HuH-7.5 (cell line): ENCODE measurements around the gene TM4SF4.

ENCODE experiments used
- DNase-seq: peaks from one replicate; pipeline ENCODE4 v3.0.0; 2011; ENCODE audit warnings: low spot score

TM4SF4 gene

DNA sequence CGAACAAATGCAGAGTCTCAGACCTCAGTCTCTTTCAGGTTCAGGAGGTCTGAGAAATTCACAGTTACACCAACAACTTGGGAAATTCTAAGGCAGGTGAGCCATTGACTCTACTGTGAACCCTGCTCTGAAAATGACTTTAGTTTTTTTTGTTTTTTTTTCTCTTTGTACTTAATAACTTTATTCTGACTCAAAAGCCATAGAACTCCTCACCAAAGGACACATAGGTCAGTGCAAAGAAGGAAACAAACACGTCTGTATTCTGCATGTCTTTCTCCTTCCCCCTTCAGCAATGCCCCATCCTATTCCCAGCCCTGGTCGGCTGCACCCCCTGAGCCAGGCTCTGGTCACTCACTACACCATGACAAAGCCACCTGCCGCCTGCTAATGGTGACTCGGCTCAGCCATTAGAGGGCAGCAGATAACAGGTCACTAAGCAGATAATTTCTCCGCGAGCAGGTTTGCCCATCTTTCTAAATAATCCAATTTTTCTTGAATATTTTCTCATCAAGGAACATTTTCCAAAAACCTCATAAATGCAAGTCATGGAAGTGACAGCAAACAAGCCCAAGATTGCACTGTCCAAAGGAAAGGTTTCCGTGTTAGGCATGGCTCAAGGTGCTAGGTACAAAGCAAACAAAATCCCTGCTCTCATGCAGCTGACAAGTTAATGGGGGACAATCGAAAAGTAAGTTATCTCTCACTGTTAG is 37.7 kb downstream of the TM4SF4 start:
- peak; percentile 47 for DNase-seq

DNA sequence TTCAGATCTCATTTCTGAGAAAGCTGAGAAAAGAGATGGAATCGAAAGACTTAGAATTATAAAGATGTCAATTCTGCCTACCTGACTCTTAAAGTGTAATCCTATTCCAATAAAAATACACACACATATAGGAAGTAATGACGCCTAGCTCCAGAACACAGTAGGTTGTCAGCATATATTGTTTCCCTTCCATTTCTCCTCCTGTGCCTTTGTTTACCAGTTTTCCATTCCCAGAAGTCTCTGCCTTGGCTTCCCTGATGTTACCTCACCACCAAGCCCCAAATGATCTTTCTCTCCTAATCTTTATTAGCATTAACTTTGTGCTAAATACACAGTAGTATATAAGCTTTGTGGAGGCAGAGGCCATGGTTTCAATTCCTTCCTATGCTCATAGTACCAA is 40.0 kb downstream of the TM4SF4 start:
- no peak for DNase-seq

DNA sequence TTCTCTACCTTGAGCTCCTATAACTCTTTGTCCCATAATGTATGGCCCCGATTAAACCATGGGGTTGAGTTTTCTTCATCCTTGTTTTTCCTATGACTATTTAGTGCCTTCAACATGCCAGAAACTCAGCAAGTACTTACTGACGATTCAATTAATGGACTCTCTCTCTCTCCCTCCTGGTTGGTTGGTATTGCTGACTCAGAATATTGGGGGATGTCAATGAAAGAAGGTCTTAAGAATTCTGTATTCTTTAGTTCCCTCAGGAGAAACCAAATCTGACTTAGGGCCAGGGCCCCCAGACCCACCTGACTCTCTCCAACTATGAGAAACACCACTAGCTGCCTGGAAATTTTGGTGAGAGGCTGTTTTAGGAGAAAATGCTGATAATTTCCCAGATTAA is 40.8 kb downstream of the TM4SF4 start:
- DNase-seq = no peak

DNA sequence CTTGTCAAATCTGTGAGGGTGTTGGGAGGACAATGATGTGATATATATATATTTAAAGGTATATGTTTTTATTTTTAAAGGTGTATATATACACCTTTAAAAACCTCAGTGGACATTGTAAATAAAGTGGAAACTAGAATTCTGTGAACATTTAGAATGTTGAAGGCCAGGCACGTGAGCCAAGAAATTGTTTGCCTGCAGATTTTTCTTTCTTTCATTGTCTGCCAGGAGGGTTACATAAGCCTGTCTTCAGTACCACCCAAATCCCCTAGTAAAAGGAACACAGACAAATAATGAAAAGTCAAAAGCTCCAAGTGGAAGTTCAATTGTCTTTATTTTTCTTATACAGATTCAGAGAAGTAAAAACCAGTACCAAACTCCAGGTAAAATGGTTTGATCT is 42.4 kb downstream of the TM4SF4 start:
- no peak for DNase-seq

DNA sequence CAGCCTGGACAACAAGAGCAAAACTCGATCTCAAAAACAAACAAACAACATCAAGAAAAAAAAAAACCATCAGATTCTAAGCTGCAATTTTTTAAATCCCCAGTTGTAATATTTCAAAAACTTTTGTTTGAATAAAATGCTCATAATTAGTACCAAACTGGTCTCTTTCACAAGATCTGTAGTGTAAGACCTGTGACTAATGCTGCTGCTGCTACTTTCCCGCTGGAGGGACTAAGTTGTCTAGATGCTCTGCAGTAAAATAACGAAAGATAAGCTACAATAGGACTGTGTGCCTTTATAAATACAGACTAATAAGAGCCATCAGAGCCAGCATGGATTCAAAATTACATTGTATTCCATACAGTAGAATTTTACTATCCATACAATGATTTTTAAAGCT is 45.4 kb downstream of the TM4SF4 start:
- no peak for DNase-seq

DNA sequence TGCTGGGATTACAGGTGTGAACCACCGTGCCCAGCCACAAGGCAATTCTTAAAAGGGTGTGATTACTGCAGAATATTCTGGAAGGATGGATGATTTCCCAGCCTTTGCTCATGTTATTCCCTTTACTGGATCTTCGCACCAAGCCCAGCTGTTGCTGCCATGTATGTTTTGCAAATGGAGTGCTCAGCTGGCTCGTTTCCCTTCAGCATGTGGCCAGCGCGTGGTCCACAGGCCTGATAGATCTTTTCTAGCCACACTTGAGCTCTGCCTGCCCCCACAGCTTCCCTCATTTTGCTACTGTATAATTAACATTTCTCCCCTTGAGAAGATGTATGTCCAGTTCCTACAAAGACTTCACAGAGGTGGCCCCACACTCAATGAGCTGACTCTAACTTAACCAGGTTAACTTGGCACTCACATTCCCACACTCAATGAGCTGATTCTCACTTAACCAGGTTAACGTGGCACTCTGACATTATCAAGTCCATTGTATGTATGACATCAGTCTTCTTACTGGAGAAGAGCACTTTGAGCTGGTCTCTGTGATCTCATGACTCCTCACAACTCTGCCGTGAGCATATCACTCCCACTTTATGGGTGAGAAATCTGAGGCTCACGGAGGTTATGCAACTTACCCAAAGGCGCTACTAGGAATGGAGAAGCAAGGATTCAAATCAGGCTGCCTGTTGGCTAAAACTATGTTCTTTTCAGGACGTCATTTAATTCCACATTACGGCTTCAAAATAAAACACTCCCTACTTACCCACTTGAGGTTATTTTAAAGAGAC is 49.2 kb downstream of the TM4SF4 start:
- no peak for DNase-seq

DNA sequence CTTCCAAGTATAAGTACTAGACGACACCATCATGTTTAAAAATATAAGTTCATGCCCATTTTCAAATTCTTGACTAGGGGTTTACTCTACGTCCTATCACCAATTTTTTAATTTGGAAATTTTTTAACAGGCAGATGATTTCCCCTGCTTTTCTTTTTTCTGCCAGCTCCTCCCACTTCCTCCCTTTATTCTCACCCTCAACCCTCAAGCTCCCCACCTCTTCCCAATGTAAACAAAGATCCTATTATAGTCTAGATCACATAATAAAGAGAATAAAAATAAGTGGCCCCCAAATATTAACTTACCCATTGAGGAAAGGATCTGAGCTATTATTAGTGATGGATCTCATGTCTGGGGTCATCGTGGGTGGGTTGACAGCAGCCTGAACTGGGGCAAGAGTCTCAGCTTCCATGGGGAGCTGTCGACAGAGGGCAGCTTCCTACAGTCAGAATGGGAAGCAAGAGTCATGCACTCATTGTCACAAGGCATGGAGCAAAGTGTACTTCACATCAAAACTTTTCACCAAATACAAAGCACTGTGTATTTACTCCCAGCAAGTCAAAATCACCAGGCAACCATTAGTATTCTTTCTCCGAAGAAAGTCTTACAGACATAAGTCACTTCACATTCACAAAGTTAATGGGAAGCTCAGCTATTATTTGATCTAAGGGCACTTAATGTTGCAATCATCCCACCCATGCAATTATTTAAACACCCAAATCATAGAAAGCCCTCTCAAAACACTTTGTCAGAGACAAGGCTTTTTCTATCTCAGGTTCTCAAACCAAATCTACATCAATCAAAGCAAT is 53.2 kb downstream of the TM4SF4 start:
- DNase-seq = no peak

DNA sequence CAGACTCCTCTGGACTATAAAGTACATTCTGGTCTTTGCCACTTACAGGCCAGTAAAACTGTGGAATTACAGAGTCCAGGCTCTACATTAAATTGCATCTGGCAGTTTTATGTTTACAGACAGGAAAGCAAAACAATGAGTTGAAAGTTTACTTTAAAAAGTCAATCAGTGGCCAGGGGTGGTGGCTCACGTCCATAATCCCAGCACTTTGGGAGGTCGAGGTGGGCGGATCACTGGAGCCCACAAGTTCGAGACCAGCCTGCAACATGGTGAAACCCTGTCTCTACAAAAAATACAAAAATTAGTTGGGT is 53.8 kb downstream of the TM4SF4 start:
- no peak for DNase-seq

DNA sequence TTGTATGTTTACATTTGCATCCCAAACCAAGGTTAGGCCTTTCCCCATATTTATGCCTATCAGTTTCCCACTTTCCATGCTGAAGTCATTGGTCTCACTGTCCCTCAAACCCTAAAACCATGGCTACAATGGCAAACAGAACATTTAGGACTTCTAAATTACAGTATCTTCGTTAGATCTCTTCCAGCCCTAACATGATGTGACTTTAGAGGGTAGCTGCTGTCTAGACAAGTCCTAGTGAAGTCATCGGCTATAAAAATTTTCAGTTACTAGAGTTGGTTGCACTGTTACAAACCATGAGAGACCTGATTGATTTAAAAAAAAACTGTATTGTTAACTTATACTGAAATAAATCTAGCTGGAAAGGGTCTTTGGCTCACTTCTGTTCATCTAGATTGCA is 54.6 kb downstream of the TM4SF4 start:
- DNase-seq = no peak

DNA sequence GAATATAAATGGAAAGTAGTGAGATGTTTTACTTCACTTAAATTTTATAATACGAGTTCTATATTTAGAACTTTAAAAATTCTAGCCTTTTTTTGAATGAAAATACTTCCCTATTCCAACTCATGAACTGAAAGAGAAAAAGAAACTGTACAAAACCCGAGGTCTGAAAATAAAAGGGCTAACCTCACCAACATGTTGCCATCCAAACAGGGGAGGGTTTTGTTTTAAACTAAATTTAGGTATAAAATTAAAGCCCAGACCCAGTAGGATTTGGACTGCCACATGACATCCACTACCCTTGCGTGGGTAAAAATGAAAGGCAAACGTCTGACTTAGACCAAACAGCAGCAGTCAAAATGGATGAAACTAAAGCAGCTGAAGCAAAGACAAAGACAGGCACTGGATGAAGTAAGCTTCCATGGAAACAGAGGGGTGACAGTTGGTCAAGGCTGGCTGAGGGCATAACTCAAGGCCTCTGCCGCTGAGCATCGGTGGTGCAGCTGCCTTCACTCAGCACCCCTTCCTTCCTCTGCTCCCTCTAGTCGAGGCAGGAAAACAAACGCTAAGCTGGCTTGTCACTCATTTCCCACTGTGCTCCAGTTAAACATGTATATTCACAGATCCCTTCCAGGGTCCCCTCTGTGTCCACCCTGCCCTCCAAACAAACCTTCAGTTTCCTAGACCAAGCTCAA is 58.1 kb downstream of the TM4SF4 start:
- no peak for DNase-seq

DNA sequence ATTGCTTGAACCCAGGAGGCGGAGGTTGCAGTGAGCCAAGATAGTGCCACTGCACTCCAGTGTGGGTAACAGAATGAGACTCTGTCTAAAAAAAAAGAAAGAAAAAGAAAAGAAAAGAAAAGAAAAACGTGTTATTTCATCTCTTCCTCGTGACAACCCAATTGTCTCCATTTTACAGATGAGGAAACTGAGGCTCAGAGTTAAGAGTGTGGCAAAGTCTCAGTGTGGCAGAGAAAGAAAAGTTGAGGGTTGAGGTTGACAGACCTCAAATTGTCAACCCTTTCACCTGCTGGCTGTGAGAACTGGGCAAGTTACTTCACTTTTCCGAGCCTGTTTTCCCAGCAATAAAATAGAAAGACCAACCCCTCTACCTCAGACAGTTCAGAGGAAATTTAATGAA is 59.6 kb downstream of the TM4SF4 start:
- no peak for DNase-seq

DNA sequence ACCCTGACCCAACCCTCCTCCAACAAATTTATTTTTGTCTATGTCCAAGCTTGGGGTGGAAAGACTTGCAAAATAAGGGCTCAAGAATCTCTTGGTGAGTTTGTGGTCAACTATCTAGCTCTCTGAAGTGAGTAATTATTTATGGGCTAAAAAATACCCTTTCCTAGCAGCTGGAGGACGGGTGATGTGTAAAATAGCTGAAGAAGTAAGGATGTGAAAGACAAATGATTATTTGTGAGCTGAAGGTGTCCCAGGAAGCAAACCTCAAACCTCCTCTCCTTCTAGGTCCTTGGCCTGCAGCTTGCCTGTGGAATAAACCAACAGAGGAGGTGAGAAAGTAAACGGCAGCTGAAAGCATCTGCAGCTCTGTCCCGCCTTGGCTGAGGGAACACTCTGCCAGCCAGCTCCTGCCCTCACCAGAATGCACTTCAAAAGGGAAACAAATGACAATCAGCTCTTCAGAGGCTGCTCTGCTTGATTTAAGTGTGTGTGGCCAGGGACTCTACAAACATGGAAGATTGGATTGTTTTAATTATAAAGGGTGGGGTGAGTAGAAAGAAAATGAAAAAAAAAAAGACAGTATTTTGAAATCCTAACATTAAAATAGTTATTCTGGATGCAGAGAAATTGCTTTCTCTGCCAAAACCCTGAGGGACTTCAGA is 60.3 kb downstream of the TM4SF4 start:
- no peak for DNase-seq

DNA sequence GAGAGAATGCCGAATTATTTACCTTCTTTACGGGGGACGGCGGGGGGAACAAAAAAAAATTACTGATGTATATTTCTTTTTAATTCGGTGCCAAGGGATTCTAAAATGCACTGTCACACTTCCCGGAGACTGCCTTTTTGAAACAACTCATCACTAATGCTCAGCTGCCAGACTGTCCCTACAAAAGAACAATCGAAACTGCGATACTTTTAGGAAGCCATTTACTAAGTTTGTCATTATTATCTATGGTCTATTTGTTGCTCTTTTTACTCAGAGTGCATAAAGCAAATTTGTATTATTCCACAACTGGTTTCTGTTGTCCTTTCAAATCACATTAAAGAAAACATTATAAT is 60.8 kb downstream of the TM4SF4 start:
- no peak for DNase-seq

DNA sequence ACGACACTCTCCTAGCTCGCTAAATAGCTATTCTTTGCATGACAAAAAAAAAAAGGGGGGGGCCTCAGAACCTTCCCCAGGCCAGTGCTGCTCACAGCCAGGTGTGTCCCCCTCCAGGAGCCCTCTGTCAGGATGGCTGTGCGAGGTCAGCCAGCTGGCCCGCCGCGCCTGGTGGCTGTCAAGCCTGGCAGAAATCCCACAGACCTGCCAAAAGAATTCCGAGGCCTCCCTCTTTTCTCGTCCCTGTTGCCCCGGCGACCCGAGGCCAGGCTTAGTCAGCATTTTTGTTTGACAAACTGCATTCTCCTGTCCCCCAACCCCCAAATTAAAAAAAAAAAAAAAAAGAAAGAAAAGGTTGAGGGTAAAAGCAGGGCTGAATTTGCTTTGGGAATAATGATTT is 61.9 kb downstream of the TM4SF4 start:
- DNase-seq = no peak

DNA sequence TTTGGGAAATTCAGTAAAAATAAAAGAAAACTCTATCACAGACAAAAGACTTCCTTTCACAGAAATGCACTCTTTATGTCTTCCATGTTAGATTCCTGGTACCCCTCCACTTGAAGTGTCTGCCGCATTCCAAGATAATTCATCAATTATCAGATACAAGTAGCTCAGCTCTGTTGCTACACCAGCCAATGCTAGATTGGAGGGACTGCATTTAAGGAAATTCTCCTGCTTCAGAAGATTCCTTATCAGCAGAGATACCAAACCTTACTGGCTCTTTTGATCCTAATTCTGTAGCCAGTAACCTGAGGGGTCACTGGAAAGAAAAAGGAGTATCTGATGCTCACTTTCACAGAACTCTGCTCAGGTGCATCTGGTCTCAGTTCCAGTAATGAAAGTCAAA is 63.9 kb downstream of the TM4SF4 start:
- DNase-seq = no peak

DNA sequence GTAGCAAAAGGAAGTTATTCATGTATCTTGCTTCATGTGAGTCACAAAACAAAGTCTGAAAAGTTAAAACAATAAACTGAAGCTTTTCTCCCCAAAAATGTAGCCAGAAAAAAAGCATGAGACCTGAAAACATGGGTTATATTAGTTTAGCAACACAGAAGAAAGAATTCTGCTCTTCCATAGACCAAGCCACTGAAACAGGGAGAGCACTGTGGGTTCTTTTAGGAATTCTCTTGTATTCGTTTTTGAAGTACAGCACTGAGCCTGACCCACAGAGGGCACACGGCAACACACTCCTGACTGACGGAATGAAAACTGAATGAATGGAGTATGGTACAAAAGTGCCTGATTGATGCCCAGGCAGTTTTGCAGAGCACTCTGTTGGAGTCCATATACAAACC is 66.6 kb downstream of the TM4SF4 start:
- no peak for DNase-seq

DNA sequence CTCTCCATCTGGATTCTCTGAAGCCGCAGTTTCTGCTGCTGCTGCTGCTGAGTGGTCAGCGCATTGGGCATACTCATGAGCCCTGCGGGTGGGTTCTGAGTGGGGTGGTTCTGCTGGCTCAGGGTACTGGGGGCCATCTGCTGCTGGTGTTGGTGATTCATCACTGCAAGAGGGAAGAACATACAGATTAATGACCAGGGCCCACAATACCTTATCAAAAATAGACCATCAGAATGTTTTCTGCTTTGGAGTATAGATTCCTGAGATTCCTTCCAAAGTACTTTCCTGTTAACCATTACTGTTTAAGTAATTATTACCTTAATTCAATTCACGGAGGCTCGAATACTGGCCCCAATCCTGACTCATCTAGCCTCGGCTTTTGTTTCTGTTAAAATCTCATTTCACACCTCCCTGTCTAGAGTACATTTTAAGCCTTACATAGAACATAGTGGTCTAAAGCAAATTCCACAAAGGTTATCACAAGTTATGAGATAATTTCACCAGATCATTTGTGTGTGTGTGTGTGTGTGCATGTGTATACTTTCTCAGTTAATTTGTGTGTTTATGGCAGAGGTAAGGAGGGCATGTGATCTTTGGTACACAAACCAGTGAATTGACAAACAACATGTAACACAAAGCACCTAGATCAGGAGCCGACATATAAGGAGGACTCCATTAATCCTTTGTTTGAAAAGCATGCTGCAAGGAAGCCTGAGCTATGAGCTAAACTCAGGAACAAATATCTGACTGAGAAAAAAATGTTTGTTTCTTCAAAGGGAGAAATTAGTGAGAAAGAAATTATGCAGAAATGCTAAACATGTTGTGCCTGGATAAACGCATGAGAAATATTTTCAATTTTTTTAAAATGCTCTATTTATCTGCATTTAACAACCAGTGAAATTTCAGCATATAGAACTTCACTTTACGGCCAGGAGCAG is 68.1 kb downstream of the TM4SF4 start:
- no peak for DNase-seq

DNA sequence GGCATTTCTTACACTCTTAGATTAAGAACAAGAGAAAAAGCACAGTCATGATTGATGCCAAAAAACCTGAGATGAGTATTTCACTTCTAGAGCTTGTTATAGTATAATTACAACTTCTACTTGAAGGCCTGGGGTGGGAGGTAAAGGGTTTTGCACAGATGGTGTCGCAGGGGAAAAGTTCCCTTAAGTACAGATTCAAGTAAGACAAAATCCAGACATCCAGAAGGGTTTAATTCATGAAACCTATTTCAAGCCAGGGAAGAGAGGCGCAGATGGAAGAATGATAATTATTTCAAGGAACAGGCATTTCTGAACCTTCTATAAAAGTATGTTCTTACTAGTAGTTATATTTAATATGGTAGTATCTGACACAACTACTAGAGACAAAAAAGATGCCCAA is 70.6 kb downstream of the TM4SF4 start:
- no peak for DNase-seq

DNA sequence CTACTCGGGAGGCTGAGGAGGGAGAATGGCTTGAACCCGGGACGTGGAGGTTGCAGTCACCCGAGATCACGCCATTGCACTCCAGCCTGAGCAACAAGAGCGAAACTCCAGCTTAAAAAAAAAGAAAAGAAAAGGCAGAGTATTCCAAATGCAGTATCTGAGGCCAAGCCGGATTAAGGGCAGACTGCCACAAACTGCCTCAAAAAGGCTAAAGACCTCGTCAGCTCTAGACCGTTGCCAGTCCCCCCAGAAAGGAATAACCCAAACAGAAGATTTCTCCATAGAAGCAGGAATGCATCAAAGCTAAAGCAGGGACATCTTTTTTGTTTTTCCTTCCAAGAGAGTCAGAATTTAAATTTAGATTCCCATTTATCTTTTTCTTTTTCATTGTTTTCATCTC is 72.9 kb downstream of the TM4SF4 start:
- no peak for DNase-seq

DNA sequence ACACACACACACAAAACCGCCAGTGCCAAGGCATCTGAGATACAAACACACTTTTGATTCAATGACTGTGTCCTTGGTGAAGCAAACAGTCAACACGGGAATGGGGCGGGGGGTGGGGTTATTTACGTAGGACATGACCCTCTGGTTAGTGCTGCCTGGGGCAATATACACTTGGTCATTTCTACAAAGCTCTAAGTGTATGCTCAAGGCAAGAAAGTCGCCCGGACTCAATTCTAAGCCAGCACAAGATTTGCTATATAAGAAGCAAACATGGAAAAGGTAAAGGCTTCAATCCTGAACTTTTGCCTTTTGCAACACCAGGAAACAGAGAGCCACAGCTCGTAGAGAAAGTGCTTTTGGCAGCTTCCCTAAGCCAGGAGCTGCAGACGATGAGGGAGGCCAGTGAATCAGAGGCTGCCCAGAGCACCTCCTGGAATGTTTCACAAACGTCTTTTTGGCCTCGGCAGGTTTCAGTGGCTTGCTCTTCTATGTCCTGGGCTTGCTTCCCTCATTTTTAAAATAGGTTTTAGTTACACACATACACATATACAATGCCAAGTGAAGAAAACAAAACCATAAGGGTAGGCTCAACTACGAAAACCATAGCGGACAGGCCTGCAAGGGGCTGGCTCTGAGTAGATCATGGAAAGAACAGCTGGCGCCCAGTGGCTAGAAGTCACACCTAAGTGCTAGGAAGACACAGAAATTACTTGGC is 73.6 kb downstream of the TM4SF4 start:
- peak; percentile 24 for DNase-seq
